Memory B cell (primary cell): ENCODE results near the gene GARIN5A.

Experiments
- ATAC-seq: fragments of 150-1000 bp; cut with Tn5 transposase; 2 replicates; pipeline ENCODE4 v1.10.0; 2021; ENCODE audit warnings: low read depth, mild to moderate bottlenecking, moderate library complexity
- DNase-seq, 2 donors: peaks; one replicate each; pipeline ENCODE4 v3.0.0; 2022; ENCODE audit warnings: low spot score in 2 of 2
- H3K27ac Mint-ChIP-seq: one replicate; pipeline ENCODE4 v1.8.0; 2022; ENCODE audit warnings: mild to moderate bottlenecking, moderate library complexity, mixed read lengths
- H3K27me3 Mint-ChIP-seq: one replicate; pipeline ENCODE4 v1.8.0; 2022; ENCODE audit warnings: mixed read lengths
- H3K36me3 Mint-ChIP-seq: one replicate; pipeline ENCODE4 v1.8.0; 2022; ENCODE audit warnings: mild to moderate bottlenecking, mixed read lengths
- H3K4me1 Mint-ChIP-seq: one replicate; pipeline ENCODE4 v1.8.0; 2022; ENCODE audit warnings: mixed read lengths
- H3K4me3 Mint-ChIP-seq: one replicate; pipeline ENCODE4 v1.8.0; 2022; ENCODE audit warnings: mild to moderate bottlenecking, moderate library complexity, mixed read lengths
- H3K9me3 Mint-ChIP-seq: one replicate; pipeline ENCODE4 v1.8.0; 2022; ENCODE audit warnings: mixed read lengths

Gene GARIN5A

DNA sequence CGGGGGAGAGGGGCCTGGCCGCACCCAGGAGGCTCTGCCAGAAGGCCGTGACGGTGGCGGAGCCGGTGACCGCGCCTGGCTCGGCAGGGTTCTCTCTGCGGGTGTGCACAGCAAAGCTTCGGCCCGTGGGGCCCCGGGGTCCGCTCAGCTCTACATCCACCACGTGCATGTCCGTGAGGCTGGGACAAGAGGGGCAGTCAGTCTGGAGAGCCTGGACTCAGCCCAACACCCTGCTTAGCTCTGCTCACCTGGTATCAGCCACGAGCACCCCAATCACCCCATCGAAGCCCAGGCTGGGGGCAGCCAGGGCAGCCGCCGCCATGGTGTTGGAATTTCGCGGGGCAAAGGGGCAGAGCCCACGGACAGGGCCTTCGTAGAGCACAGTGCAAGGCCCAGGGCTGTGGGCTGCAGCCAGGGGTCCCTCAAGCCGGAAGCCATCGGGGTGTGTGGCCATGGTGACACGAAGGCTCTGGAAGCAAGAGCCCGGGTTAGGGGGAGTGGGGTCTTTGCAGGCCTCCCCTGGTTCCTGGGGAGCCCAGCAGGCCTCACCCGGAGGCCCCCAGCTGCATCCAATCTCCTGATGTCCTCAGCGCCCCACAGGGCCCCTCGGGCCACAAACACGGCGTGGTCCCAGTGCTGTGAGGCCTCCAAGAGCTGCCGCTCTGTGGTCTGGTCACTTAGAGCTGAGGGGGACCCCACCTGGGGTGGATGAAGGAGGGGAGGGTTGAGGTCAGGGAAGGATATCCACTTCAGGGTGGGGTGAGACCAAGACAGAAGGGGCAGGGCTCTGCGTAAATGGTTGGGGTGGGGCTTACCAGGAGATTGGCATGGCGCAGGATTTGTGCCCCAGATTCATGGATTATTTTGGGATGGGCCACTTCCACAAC, 35.7 kb upstream of the GARIN5A start:
- DNase-seq = no peak
- peaks cover 26% of the 10 kb centered on the region for H3K4me1 Mint-ChIP-seq
- H3K4me3 Mint-ChIP-seq = no peak overlapping the region

DNA sequence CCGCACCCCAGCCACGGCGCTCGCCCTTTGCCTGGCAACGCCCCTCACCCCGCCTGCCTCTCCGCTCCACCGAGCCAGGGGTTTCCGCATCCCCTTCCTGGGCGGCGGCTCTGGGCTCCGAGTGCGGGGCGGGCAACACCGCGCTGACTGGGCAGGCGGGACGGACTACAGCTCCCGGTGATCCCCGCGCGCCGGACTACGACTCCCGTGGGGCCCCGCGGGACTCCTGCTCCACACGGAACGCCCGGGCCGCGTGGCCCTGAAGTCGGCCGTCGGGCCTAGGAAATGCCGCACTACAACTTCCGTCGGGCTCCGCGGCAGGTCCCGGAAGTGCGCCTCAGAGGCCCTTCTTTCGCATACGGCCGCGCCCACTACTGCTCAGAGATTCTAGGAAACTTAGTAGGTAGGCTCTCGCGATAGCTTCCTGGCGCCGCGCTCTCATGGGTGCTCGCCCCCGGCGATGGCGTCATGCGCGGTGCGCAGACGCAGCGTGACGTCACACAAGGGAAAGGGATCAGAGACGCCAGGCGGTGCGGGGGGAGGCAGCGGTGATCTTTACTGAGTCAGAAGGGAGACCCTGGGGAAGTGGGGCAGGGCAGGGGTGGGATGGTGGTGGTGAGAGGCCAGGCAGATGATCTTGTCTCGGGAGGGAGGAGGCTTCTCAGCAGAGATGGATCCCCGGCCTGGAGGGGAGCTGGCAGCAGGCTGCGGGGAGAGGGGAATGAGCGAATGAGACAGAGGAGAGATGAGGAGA, 34.6 kb upstream of the GARIN5A start, which contains the start of gene JOSD2:
TSS of gene JOSD2 (minus strand) at position 123 of the 754 bp plus-strand sequence. CDS start 760 bp downstream, outside the sequence.
- ATAC-seq = peak; percentile 86
- Mint-ChIP-seq H3K27me3 (peaks cover 12% of the 10 kb centered on the region), H3K36me3 (peaks cover 16% of the 10 kb centered on the region), H3K4me3 (peak within 1 kb of the TSS; percentile 90), H3K4me1 (peaks cover 29% of the 10 kb centered on the region), H3K27ac (peak within 1 kb of the TSS; percentile 98), H3K9me3 (peaks cover 4% of the 10 kb centered on the region)
- DNase-seq = peak; percentile 92 to 95

More for the DNA sequence above, 35.7 kb upstream of the GARIN5A start:
- peaks cover 1% of the 10 kb centered on the region for H3K9me3 Mint-ChIP-seq
- peaks cover 12% of the 10 kb centered on the region for H3K27me3 Mint-ChIP-seq
- peaks cover 10% of the 10 kb centered on the region for H3K36me3 Mint-ChIP-seq
- no peak for ATAC-seq
- H3K27ac Mint-ChIP-seq = peak overlapping the region; percentile 98

DNA sequence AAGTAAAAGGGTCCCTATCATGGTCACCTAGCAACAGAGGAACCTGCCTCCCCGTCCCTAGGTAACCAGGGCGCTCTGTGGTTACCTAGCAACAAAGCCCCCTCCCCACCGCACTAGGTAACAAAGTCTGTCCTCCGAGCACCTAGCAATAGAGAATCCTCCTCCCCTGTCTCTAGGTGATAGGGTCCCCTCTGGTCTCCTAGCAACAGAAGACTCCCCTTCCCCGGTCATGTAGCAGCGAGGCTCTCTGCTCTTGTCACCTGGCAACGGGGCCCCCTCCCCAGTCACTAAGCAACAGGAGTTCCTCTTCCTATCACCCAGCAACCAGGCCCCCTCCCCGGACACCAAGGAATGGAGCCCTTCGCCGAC, 34.0 kb upstream of the GARIN5A start:
- DNase-seq (no peak), ATAC-seq (no peak)
- H3K36me3 Mint-ChIP-seq = peaks cover 16% of the 10 kb centered on the region
- peak overlapping the region; percentile 98 for H3K27ac Mint-ChIP-seq
- H3K4me3 Mint-ChIP-seq = peak overlapping the region; percentile 90
- peaks cover 29% of the 10 kb centered on the region for H3K4me1 Mint-ChIP-seq
- peaks cover 12% of the 10 kb centered on the region for H3K27me3 Mint-ChIP-seq
- peaks cover 4% of the 10 kb centered on the region for H3K9me3 Mint-ChIP-seq

- peak overlapping the region; percentile 98 for H3K27ac Mint-ChIP-seq
- H3K4me1 Mint-ChIP-seq = peaks cover 29% of the 10 kb centered on the region
- H3K4me3 Mint-ChIP-seq = peak overlapping the region; percentile 90
- ATAC-seq = no peak
- H3K36me3 Mint-ChIP-seq = peaks cover 17% of the 10 kb centered on the region
- H3K9me3 Mint-ChIP-seq = peaks cover 4% of the 10 kb centered on the region
- no peak for DNase-seq
- H3K27me3 Mint-ChIP-seq = peaks cover 12% of the 10 kb centered on the region
Measured at GRCh38 chr19:50510121-50510670, 33.5 kb upstream of the GARIN5A start.

- H3K36me3 Mint-ChIP-seq = peaks cover 18% of the 10 kb centered on the region
- peak overlapping the region; percentile 9 for H3K4me3 Mint-ChIP-seq
- H3K27ac Mint-ChIP-seq = peak overlapping the region; percentile 7
- H3K9me3 Mint-ChIP-seq = peaks cover 4% of the 10 kb centered on the region
- no peak for ATAC-seq
- H3K4me1 Mint-ChIP-seq = peaks cover 28% of the 10 kb centered on the region
- peaks cover 10% of the 10 kb centered on the region for H3K27me3 Mint-ChIP-seq
- DNase-seq = no peak
Measured at GRCh38 chr19:50509366-50509765, 32.7 kb upstream of the GARIN5A start.

- DNase-seq = no peak
- Mint-ChIP-seq H3K4me1 (peaks cover 26% of the 10 kb centered on the region), H3K4me3 (peak overlapping the region; percentile 17), H3K36me3 (peaks cover 18% of the 10 kb centered on the region), H3K9me3 (peaks cover 4% of the 10 kb centered on the region), H3K27me3 (peaks cover 6% of the 10 kb centered on the region), H3K27ac (peak overlapping the region; percentile 7)
- ATAC-seq = no peak
Measured at GRCh38 chr19:50508843-50509190, 32.2 kb upstream of the GARIN5A start.

DNA sequence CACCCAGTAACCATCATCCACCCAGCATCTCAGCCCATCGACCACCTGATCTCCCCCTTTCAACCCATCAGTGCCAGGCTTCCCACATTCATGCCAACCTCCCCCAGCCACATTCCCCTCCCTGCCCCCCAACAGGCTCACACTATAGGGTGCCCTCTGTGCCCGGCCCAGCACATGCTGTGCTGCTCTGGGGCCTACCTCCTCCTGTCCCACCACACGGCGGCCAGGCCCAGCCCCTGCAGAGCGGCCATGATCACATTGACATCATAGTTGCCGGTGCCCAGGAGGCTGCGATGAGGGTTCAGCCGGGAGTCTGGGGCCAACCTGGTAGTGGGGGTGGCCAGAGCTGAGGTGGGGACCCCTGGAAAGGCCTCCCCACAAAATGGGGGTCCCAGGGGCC, 30.7 kb upstream of the GARIN5A start:
- no peak overlapping the region for H3K4me3 Mint-ChIP-seq
- ATAC-seq = no peak
- H3K36me3 Mint-ChIP-seq = peaks cover 18% of the 10 kb centered on the region

GRCh38 chr19:50506700-50507099, 30.1 kb upstream of the GARIN5A start:
- H3K36me3 Mint-ChIP-seq = peaks cover 21% of the 10 kb centered on the region
- H3K27ac Mint-ChIP-seq = peak overlapping the region; percentile 80
- no peak for DNase-seq
- H3K4me1 Mint-ChIP-seq = peaks cover 20% of the 10 kb centered on the region
- peaks cover 1% of the 10 kb centered on the region for H3K27me3 Mint-ChIP-seq
- no peak for ATAC-seq
- H3K4me3 Mint-ChIP-seq = no peak overlapping the region
- peaks cover 4% of the 10 kb centered on the region for H3K9me3 Mint-ChIP-seq

More for the DNA sequence above, 30.7 kb upstream of the GARIN5A start:
- Mint-ChIP-seq H3K9me3 (peaks cover 4% of the 10 kb centered on the region), H3K4me1 (peaks cover 22% of the 10 kb centered on the region), H3K27me3 (peaks cover 1% of the 10 kb centered on the region), H3K27ac (peak overlapping the region; percentile 80)
- DNase-seq = no peak

DNA sequence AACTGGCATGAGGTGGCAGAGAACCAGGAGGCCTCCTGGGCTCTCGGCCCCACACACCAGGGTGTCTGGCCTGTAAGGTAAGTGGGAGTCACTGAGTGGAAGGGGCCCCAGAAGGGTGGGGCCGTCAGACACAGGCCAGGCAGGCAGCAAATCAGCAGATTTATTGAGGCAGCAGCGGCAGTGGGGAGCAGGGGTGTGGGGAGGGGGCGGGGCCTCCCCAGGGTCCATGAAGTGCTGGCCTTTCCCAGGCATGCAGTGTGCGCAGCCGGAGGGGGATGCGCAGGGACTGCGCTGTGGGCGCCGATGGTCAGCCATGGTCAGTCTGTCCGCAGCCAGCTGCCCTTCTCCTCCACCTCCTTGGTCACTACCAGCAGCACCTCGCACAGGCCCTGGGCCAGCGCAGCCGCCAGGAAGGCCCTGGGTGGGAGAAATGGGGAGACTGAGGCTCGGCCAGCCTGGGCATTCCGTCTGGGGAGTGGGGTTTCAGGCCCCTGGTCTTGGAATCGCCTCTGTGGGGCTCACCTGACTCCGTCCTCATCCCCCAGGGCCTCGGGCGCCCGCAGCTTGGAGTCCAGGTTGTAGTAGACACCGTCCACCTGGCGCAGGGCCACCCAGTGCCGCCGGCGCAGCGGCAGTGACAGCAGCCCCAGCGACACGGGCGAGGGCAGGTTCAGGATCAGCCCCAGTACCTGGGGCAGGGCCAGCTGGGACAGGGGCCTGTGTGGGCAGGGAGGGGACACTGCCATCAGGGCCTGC, 29.4 kb upstream of the GARIN5A start:
- H3K4me1 Mint-ChIP-seq = peaks cover 15% of the 10 kb centered on the region
- no peak for ATAC-seq
- no peak overlapping the region for H3K27ac Mint-ChIP-seq
- peaks cover 2% of the 10 kb centered on the region for H3K9me3 Mint-ChIP-seq
- no peak overlapping the region for H3K4me3 Mint-ChIP-seq
- peaks cover 18% of the 10 kb centered on the region for H3K36me3 Mint-ChIP-seq
- H3K27me3 Mint-ChIP-seq = no peaks in the 10 kb centered on the region
- DNase-seq = no peak

DNA sequence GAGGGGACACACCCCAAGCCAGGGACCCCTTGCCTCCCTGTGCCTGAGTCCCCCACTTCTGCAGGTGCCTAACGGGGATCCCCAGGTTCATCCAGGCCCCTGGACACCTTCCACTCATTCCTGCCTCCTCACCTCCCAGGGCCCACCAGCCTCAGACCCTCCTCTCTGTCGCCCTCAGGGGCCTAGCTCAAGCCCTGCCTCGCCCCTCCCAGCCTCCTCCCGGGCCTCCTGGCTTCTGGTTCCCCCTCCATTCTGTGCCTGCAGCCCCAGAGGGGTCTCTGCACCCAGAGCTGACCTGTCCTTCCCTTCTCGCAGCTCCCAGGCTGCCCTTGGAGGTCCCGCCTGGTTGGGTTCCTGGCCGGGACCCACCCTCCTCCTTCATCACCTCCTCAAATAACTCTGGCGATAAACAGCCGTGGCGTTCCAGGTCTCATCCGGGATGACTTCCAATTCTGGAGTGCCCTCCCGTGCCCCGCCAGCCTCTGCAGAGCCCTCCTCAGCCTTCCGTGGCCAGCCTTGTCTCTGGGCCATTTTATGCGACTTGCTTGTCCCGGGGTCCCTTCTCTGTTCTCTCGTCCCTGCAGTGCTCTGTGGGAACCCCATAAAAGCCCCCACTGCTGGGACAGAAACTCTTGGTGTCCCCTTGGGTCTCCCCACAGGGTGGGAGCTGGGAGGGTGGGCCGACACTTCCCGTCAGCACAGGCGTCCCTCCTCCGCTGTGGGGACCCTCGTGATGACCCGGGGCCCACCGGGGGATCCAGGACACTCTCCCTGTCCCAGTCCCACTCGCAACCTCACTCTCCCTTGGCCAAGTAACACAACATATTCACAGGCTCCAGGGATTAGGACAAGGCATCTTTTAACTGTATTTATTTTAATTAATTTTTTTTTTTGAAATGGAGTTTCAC, 25.2 kb upstream of the GARIN5A start:
- Mint-ChIP-seq H3K4me1 (peaks cover 3% of the 10 kb centered on the region), H3K27me3 (no peaks in the 10 kb centered on the region), H3K36me3 (peaks cover 7% of the 10 kb centered on the region), H3K4me3 (no peak overlapping the region), H3K27ac (no peak overlapping the region), H3K9me3 (no peaks in the 10 kb centered on the region)
- ATAC-seq = no peak
- DNase-seq = no peak

GRCh38 chr19:50501186-50501567, 24.5 kb upstream of the GARIN5A start:
- H3K9me3 Mint-ChIP-seq = no peaks in the 10 kb centered on the region
- ATAC-seq (no peak), DNase-seq (no peak)
- H3K36me3 Mint-ChIP-seq = peaks cover 7% of the 10 kb centered on the region
- no peaks in the 10 kb centered on the region for H3K27me3 Mint-ChIP-seq
- H3K4me3 Mint-ChIP-seq = no peak overlapping the region
- H3K4me1 Mint-ChIP-seq = peaks cover 3% of the 10 kb centered on the region
- no peak overlapping the region for H3K27ac Mint-ChIP-seq

GRCh38 chr19:50500753-50501151, 24.1 kb upstream of the GARIN5A start:
- no peak overlapping the region for H3K27ac Mint-ChIP-seq
- no peaks in the 10 kb centered on the region for H3K27me3 Mint-ChIP-seq
- H3K9me3 Mint-ChIP-seq = no peaks in the 10 kb centered on the region
- peaks cover 3% of the 10 kb centered on the region for H3K4me1 Mint-ChIP-seq
- no peak for DNase-seq
- ATAC-seq = peak; percentile 43
- H3K4me3 Mint-ChIP-seq = no peak overlapping the region
- H3K36me3 Mint-ChIP-seq = peaks cover 9% of the 10 kb centered on the region
